Gastrocnemius medialis (tissue), 4 donors: ENCODE data around the gene SLC29A3. TPM values are rescaled to one million over a fixed set of nuclear protein-coding genes. Genes with fewer than 3 reads are reported as not detected.

Source experiments
- ATAC-seq, 2 donors: fragments of 150-250 bp; one replicate each; pipeline ENCODE4 v1.9.1; 2016
- DNase-seq, 2 donors: peaks; one replicate each; pipeline ENCODE4 v3.0.0-alpha.2; 2019
- H3K27ac ChIP-seq, 4 donors: fragments of 200-600 bp; sonication (generic); 1 replicate in 1 of 4; 2 replicates in 3 of 4; pipeline ENCODE4 v1.5.1; 2016 to 2018; ENCODE audit warnings: mild to moderate bottlenecking in 2 of 4, moderate library complexity in 1 of 4
- H3K27me3 ChIP-seq, 3 donors: fragments of 200-600 bp; sonication (generic) in 2 of 3; 1 replicate in 1 of 3; 2 replicates in 2 of 3; pipeline versions ENCODE4 v1.5.1 to v1.6.0; 2016 to 2019; ENCODE audit warnings: mild to moderate bottlenecking in 1 of 3, moderate library complexity in 1 of 3
- H3K36me3 ChIP-seq, 2 donors: fragments of 200-600 bp; sonication (generic) in 1 of 2; one replicate each; pipeline ENCODE4 v1.5.1; 2017 to 2018
- H3K4me1 ChIP-seq, 2 donors: fragments of 200-600 bp; sonication (generic) in 1 of 2; one replicate each; pipeline ENCODE4 v1.5.1; 2016 to 2017; ENCODE audit warnings: mild to moderate bottlenecking in 2 of 2
- H3K4me3 ChIP-seq, 4 donors: fragments of 200-600 bp; sonication (generic) in 3 of 4; 1 replicate in 1 of 4; 2 replicates in 3 of 4; pipeline ENCODE4 v1.5.1; 2016 to 2019; ENCODE audit warnings: mild to moderate bottlenecking in 2 of 4
- H3K9me3 ChIP-seq, 3 donors: fragments of 200-600 bp; sonication (generic) in 2 of 3; 1 replicate in 1 of 3; 2 replicates in 2 of 3; pipeline ENCODE4 v1.5.1; 2016 to 2019
- CTCF ChIP-seq, 5 experiments: fragments of 450-650 bp in 3 of 5; fragments of 200-600 bp in 2 of 5; sonication (generic) in 2 of 5; IDR thresholded peaks in 4 of 5; conservative IDR thresholded peaks in 1 of 5; 1 replicate in 4 of 5; 2 replicates in 1 of 5; pipeline ENCODE4 v1.5.1; 2016 to 2019; ENCODE audit warnings: antibody characterized with exemption in 5 of 5, mild to moderate bottlenecking in 3 of 5, moderate library complexity in 3 of 5
- POLR2A ChIP-seq, 2 donors: fragments of 450-650 bp; IDR thresholded peaks; one replicate each; pipeline ENCODE4 v1.6.1; 2017; ENCODE audit warnings: antibody characterized with exemption in 2 of 2, mild to moderate bottlenecking in 2 of 2, moderate library complexity in 2 of 2
- in situ Hi-C, 4 donors: fragments of 200-750 bp; cut with MboI; loops; one replicate each; pipeline versions ENCODE4 v1.15.0 to v1.8.0; 2017; ENCODE audit warnings: low sequenced_read_pairs in 4 of 4
- intact Hi-C: fragments of 100-400 bp; cut with DNase I; formaldehyde crosslinking; loops from one replicate; pipeline ENCODE4 v1.15.1; 2023; ENCODE audit warnings: low total_unique reads
- total RNA-seq, 4 donors: library from RNA; depleted of rRNA; stranded (reverse); fragments of >200 nt; gene quantifications; one replicate each; pipeline versions ENCODE4 v1.1.0 to v1.2.3, GENCODE V29; 2016

SLC29A3 gene
- total RNA-seq, 4 donors from 2014 or later = 0.36 to 2.8 (median 2.0) TPM

DNA sequence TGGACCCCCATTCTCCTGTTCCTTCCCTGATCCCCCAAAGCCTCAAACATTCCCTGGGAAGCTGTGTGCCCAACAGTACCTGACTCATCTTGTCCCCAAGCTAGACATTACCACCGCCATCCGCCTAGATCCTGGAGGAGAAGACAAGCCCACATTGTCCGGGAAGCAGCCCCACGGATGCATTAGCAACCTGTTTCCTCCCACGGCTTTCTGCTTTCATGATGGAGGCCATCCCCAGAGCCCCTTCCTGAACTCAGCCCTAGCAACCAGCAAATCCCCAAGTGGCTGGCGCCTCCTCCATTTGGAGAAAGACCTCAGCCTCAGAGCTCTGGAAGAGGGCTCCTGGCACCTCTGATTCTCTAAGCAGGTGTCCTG lies 2.3 kb upstream of the SLC29A3 start:
- no peak for ATAC-seq
- TF ChIP-seq POLR2A (IDR thresholded peaks at IDR 0.05) (no peak), CTCF (IDR thresholded peaks at IDR 0.05 in 4 of 5, conservative IDR thresholded peaks at IDR 0.05 in 1 of 5) (no peak)
- no peaks in the 10 kb centered on the region for H3K9me3 ChIP-seq
- no peak overlapping the region for H3K4me3 ChIP-seq
- in situ Hi-C loops = loop anchor here (10.0 to 25.0 kb wide), 6 partner anchors 246 to 498 kb away; no protein-coding TSS in a partner anchor
- DNase-seq = no peak
- no peaks in the 10 kb centered on the region for H3K27me3 ChIP-seq
- H3K36me3 ChIP-seq = no peaks in the 10 kb centered on the region
- intact Hi-C loops = loop anchor here (5.0 kb wide), 4 partner anchors 161 to 581 kb away; partner anchors contain the start of gene VSIR
- H3K27ac ChIP-seq = no peak overlapping the region
- peaks cover 11 to 16% of the 10 kb centered on the region in 2 donors for H3K4me1 ChIP-seq

GRCh38 chr10:71317739-71318138 lies 1.3 kb upstream of the SLC29A3 start:
- no peak for DNase-seq
- peaks cover 11 to 16% of the 10 kb centered on the region in 2 donors for H3K4me1 ChIP-seq
- intact Hi-C loops (loop anchor here (5.0 kb wide), 4 partner anchors 160 to 580 kb away; partner anchors contain the start of gene VSIR), in situ Hi-C loops (loop anchor here (10.0 to 25.0 kb wide), 6 partner anchors 245 to 497 kb away; no protein-coding TSS in a partner anchor)
- TF ChIP-seq CTCF (IDR thresholded peaks at IDR 0.05 in 4 of 5, conservative IDR thresholded peaks at IDR 0.05 in 1 of 5) = no peak
- TF ChIP-seq POLR2A (IDR thresholded peaks at IDR 0.05) = no peak
- H3K27me3 ChIP-seq = no peaks in the 10 kb centered on the region
- no peaks in the 10 kb centered on the region for H3K9me3 ChIP-seq
- H3K27ac ChIP-seq = no peak overlapping the region
- H3K4me3 ChIP-seq = no peak overlapping the region
- no peak for ATAC-seq
- no peaks in the 10 kb centered on the region for H3K36me3 ChIP-seq

DNA sequence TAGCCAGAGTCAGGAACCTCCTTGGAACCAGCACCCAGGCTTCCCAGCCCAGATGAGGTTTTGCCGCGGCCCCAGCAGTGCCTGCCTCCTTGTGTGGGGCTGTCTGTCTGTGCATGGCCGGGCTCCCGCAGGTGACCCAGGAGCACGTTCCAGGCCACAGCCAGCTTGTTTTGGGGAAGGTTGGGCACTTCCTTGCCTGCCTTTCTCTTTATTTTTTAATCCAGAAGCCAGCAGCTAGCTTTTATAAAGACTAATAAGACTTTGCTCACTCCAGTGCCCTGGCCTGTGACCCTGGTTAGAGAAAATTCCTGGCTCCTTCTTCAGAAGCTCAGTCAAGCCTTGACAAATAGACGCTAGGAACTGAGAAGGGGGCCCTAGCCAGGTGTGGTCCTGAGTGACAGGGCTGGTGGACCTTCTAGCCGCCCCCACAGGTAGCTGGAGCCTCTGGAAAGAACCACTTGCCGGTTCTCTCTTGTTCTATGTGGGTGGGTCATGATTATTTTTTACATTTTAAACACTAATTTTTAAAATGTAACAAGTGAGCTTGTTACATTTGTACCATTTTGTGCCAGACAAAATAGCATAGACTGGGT lies 837 bp downstream of the SLC29A3 start:
- no peak for ATAC-seq

DNA sequence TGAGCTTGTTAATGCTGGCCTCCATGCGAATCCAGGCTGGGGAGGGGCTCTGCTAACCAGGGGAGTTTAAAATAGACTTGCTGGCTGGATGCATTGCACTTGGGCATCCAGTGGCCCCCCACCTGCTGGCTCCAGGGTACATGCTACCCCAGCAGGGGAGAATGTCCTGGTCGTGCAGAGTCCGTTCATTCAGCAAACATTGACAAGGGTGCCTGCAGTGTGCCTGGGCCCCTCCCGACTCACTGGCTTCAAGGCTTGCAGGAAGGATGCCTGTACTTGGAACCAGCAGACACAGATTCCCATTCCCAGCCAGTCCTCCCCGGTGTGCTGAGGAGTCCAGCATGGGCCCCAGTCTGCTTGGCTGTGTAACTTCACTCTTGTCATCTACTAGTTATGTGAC lies 1.5 kb downstream of the SLC29A3 start:
- no peak for DNase-seq
- Histone ChIP-seq H3K27ac (no peak overlapping the region), H3K9me3 (no peaks in the 10 kb centered on the region), H3K36me3 (peaks cover 0 to 5% of the 10 kb centered on the region in 2 donors), H3K27me3 (no peaks in the 10 kb centered on the region), H3K4me1 (peaks cover 0 to 10% of the 10 kb centered on the region in 2 donors), H3K4me3 (no peak overlapping the region)
- no peak for ATAC-seq
- no peak for TF ChIP-seq CTCF (IDR thresholded peaks at IDR 0.05 in 4 of 5, conservative IDR thresholded peaks at IDR 0.05 in 1 of 5)
- no peak for TF ChIP-seq POLR2A (IDR thresholded peaks at IDR 0.05)
- in situ Hi-C loops = loop anchor here in 2 of 4 donors (25.0 kb wide), 2 partner anchors 242 to 492 kb away; no protein-coding TSS in a partner anchor
- intact Hi-C loops = no loop called here

More for the DNA sequence above, 837 bp downstream of the SLC29A3 start:
- Histone ChIP-seq H3K4me1 (peaks cover 0 to 9% of the 10 kb centered on the region in 2 donors), H3K4me3 (peak overlapping the region; percentile 64 to 83 (median 68)), H3K9me3 (no peaks in the 10 kb centered on the region), H3K27me3 (no peaks in the 10 kb centered on the region), H3K36me3 (peaks cover 0 to 5% of the 10 kb centered on the region in 2 donors), H3K27ac (peak overlapping the region in 3 of 4 donors; percentile 73 to 76 (median 73))
- TF ChIP-seq CTCF (IDR thresholded peaks at IDR 0.05 in 4 of 5, conservative IDR thresholded peaks at IDR 0.05 in 1 of 5) = no peak
- no peak for TF ChIP-seq POLR2A (IDR thresholded peaks at IDR 0.05)
- intact Hi-C loops = loop anchor here (1.0 to 5.0 kb wide), 5 partner anchors 57 to 577 kb away; partner anchors contain the start of gene VSIR
- no peak for DNase-seq
- in situ Hi-C loops = loop anchor here (10.0 to 25.0 kb wide), 6 partner anchors 242 to 495 kb away; no protein-coding TSS in a partner anchor
